Prostate gland (tissue), 2 donors: ENCODE data around the gene TRAPPC4. TPM values are rescaled to one million over a fixed set of nuclear protein-coding genes. Genes with fewer than 3 reads are reported as not detected.

Experiments used
- DNase-seq: peaks from one replicate; pipeline ENCODE4 v3.0.0-alpha.2; 2019; ENCODE audit warnings: low spot score
- H3K27ac ChIP-seq, 2 donors: fragments of 200-600 bp; sonication (generic); 2 replicates each; pipeline ENCODE4 v1.5.1; 2017 to 2019
- H3K27me3 ChIP-seq: fragments of 200-600 bp; sonication (generic); replicated peaks from 2 replicates; pipeline ENCODE4 v1.5.1; 2019; ENCODE audit not compliant: insufficient read depth
- H3K36me3 ChIP-seq, 2 donors: fragments of 200-600 bp; sonication (generic); 1 replicate in 1 of 2; 2 replicates in 1 of 2; pipeline versions ENCODE4 v1.5.1 to v1.8.1; 2017 to 2019
- H3K4me1 ChIP-seq: fragments of 200-600 bp; sonication (generic); replicated peaks from 2 replicates; pipeline ENCODE4 v1.5.1; 2019
- H3K4me3 ChIP-seq, 2 donors: fragments of 200-600 bp; sonication (generic); 2 replicates each; pipeline ENCODE4 v1.5.1; 2017 to 2019
- H3K9me3 ChIP-seq: fragments of 200-600 bp; sonication (generic); 2 replicates; pipeline ENCODE4 v1.5.1; 2017
- CTCF ChIP-seq, 4 experiments: fragments of 200-600 bp in 2 of 4; fragments of 450-650 bp in 2 of 4; sonication (generic) in 2 of 4; IDR thresholded peaks; 1 replicate in 3 of 4; 2 replicates in 1 of 4; pipeline ENCODE4 v1.5.1; 2016 to 2019; ENCODE audit warnings: antibody characterized with exemption in 4 of 4, mild to moderate bottlenecking in 2 of 4, moderate library complexity in 2 of 4
- POLR2A ChIP-seq: fragments of 450-650 bp; IDR thresholded peaks from one replicate; pipeline ENCODE4 v1.6.1; 2016; ENCODE audit warnings: antibody characterized with exemption, mild to moderate bottlenecking
- POLR2AphosphoS5 ChIP-seq: sonication (generic); formaldehyde crosslinking; IDR thresholded peaks from one replicate; pipeline ENCODE4 v1.6.1; 2017; ENCODE audit warnings: antibody characterized with exemption
- WGBS: methylation state at CpG from one replicate; pipeline ENCODE4 v1.1.5; 2018; 5-methylcytosine and 5-hydroxymethylcytosine counted together
- intact Hi-C: fragments of 100-400 bp; cut with DNase I; formaldehyde crosslinking; loops from one replicate; pipeline ENCODE4 v1.14.2; 2022
- total RNA-seq, 2 donors: library from RNA; depleted of rRNA; stranded (reverse); fragments of >200 nt; gene quantifications; one replicate each; pipeline ENCODE4 v1.1.0, GENCODE V29; 2016

TRAPPC4 gene
- total RNA-seq, 2 donors from 2014 or later, result 79.8 to 83.5 TPM

- 84% methylated on average over 16 of the region's 16 CpGs for WGBS
- no peak for TF ChIP-seq POLR2A
- TF ChIP-seq CTCF (IDR thresholded peaks at IDR 0.05), result no peak
- TF ChIP-seq POLR2AphosphoS5, result no peak
- no peak overlapping the region for H3K27ac ChIP-seq
- H3K36me3 ChIP-seq, result peaks cover 0 to 7% of the 10 kb centered on the region in 2 donors
- H3K27me3 ChIP-seq, result no peaks in the 10 kb centered on the region
- H3K9me3 ChIP-seq, result no peaks in the 10 kb centered on the region
- intact Hi-C loops, result no loop called here
- peaks cover 23% of the 10 kb centered on the region for H3K4me1 ChIP-seq
- no peak overlapping the region for H3K4me3 ChIP-seq
- DNase-seq, result no peak
Observed at GRCh38 chr11:119025978-119026766, 7.6 kb downstream of the TRAPPC4 start.

GRCh38 chr11:119026970-119027369 lies 8.4 kb downstream of the TRAPPC4 start:
- Histone ChIP-seq H3K36me3 (peaks cover 0 to 4% of the 10 kb centered on the region in 2 donors), H3K4me3 (no peak overlapping the region), H3K27me3 (no peaks in the 10 kb centered on the region), H3K9me3 (no peaks in the 10 kb centered on the region), H3K27ac (no peak overlapping the region), H3K4me1 (peaks cover 23% of the 10 kb centered on the region)
- WGBS, result 88% methylated on average over 2 of the region's 2 CpGs
- no peak for DNase-seq
- TF ChIP-seq POLR2A, result no peak
- no peak for TF ChIP-seq CTCF (IDR thresholded peaks at IDR 0.05)
- TF ChIP-seq POLR2AphosphoS5, result no peak
- intact Hi-C loops, result no loop called here

GRCh38 chr11:119027561-119028345 lies 9.2 kb downstream of the TRAPPC4 start:
- no peak for DNase-seq
- WGBS, result 93% methylated on average over 9 of the region's 9 CpGs
- Histone ChIP-seq H3K4me1 (peaks cover 23% of the 10 kb centered on the region), H3K4me3 (no peak overlapping the region), H3K27ac (peak overlapping the region in 1 of 2 donors; percentile 93), H3K36me3 (no peaks in the 10 kb centered on the region), H3K9me3 (no peaks in the 10 kb centered on the region), H3K27me3 (no peaks in the 10 kb centered on the region)
- TF ChIP-seq CTCF (IDR thresholded peaks at IDR 0.05) (no peak), POLR2A (no peak), POLR2AphosphoS5 (no peak)
- intact Hi-C loops, result no loop called here

GRCh38 chr11:119028346-119029068 lies 9.9 kb downstream of the TRAPPC4 start:
- TF ChIP-seq CTCF (IDR thresholded peaks at IDR 0.05) (no peak), POLR2A (no peak), POLR2AphosphoS5 (no peak)
- peaks cover 18% of the 10 kb centered on the region for H3K4me1 ChIP-seq
- WGBS, result 61% methylated on average over 9 of the region's 9 CpGs

More at GRCh38 chr11:119028346-119029068, 9.9 kb downstream of the TRAPPC4 start:
- no peak for DNase-seq
- Histone ChIP-seq H3K4me3 (peak overlapping the region in 1 of 2 donors; percentile 75), H3K36me3 (no peaks in the 10 kb centered on the region), H3K9me3 (no peaks in the 10 kb centered on the region), H3K27ac (peak overlapping the region; percentile 91 to 93), H3K27me3 (no peaks in the 10 kb centered on the region)
- intact Hi-C loops, result no loop called here
